ENCODE data around the gene USPL1. TPM values are rescaled to one million over a fixed set of nuclear protein-coding genes. Genes with fewer than 3 reads are reported as not detected.

The USPL1 gene
- total and polyA plus RNA-seq, 2 donors from 2014 or later: 6.3 to 18.4 TPM

- FAIRE-seq: no peak
- Histone ChIP-seq H3K4me1 (ENCODE audit: control insufficient read depth in 2 of 3, insufficient read depth in 2 of 3, low read depth in 1 of 3, low read length in 3 of 3) (no peaks in the 10 kb centered on the region), H3K27me3 (ENCODE audit: control insufficient read depth, insufficient read depth, low read length) (no peaks in the 10 kb centered on the region), H3K36me3 (ENCODE audit: control insufficient read depth in 2 of 3, insufficient read depth in 3 of 3, low read length in 3 of 3) (no peaks in the 10 kb centered on the region), H3K27ac (ENCODE audit: low read depth in 2 of 2, low read length in 2 of 2) (no peak overlapping the region), H3K4me3 (ENCODE audit: low read length in 3 of 3) (no peak overlapping the region), H3K9ac (ENCODE audit: low read length in 3 of 3) (no peak overlapping the region), H3K9me3 (ENCODE audit: control insufficient read depth in 2 of 3, insufficient read depth in 1 of 3, low read length in 3 of 3) (no peaks in the 10 kb centered on the region)
- no peak for TF ChIP-seq CTCF (IDR thresholded peaks at IDR 0.05; ENCODE audit: borderline replicate concordance, extremely low read depth, insufficient read depth)
- DNase-seq: no peak
- intact Hi-C loops (cut with DNase I): no loop called here
Measured at GRCh38 chr13:30708541-30708940, 90.8 kb downstream of the USPL1 start.

Other genes with a start within 250 kb of the USPL1 start
- gene UBE2L5, start 195.4 kb upstream of the USPL1 start, total RNA-seq: not detected
- not detected for gene UBE2L5, start 195.4 kb upstream of the USPL1 start, polyA plus RNA-seq (ENCODE audit: insufficient read depth, low read depth, low replicate concordance)
- gene HMGB1, start 152.0 kb upstream of the USPL1 start, total RNA-seq: 264 TPM
- 247 TPM for gene HMGB1, start 152.0 kb upstream of the USPL1 start, polyA plus RNA-seq (ENCODE audit: insufficient read depth, low read depth, low replicate concordance)
- 25.0 TPM for gene ALOX5AP, start 117.6 kb downstream of the USPL1 start, total RNA-seq
- gene ALOX5AP, start 117.6 kb downstream of the USPL1 start, polyA plus RNA-seq (ENCODE audit: insufficient read depth, low read depth, low replicate concordance): 15.4 TPM